ENCODE data around the gene FLRT2. TPM values are rescaled to one million over a fixed set of nuclear protein-coding genes. Genes with fewer than 3 reads are reported as not detected.

FLRT2 gene
- total RNA-seq, 1 experiment from 2014 or later: 0.43 TPM

GRCh38 chr14:85702191-85702590 is 172.2 kb downstream of the FLRT2 start:
- CTCF ChIA-PET: no interaction called here
- Histone ChIP-seq H3K9me3 (no peaks in the 10 kb centered on the region), H3K4me3 (ENCODE audit: low read depth, low read length) (no peak overlapping the region), H3K4me1 (no peaks in the 10 kb centered on the region), H3K36me3 (ENCODE audit: control insufficient read depth, insufficient read depth, low read length) (no peaks in the 10 kb centered on the region), H3K27me3 (replicated peaks; ENCODE audit: control insufficient read depth, insufficient read depth, low read length) (no peaks in the 10 kb centered on the region)
- BruUV-seq (replicated peaks): no TSS peak
- POLR2A ChIA-PET: no interaction called here
- Mint-ChIP-seq H3K4me3 (ENCODE audit: unreplicated experiment) (no peak overlapping the region), H3K4me1 (ENCODE audit: low read depth, unreplicated experiment) (no peaks in the 10 kb centered on the region), H3K27me3 (ENCODE audit: insufficient read depth, unreplicated experiment) (peaks cover 6% of the 10 kb centered on the region), H3K36me3 (ENCODE audit: insufficient read depth, unreplicated experiment) (no peaks in the 10 kb centered on the region), H3K9me3 (ENCODE audit: unreplicated experiment) (no peaks in the 10 kb centered on the region), H3K27ac (ENCODE audit: unreplicated experiment) (no peak overlapping the region)
- TF ChIP-seq CTCF (IDR thresholded peaks at IDR 0.05; ENCODE audit: insufficient read depth in 1 of 2, low read depth in 1 of 2, low read length in 1 of 2, severe bottlenecking in 1 of 2, unreplicated experiment in 1 of 2): no peak
- intact Hi-C loops (cut with micrococcal nuclease; ENCODE audit: unreplicated experiment): no loop called here
- no peak for DNase-seq

GRCh38 chr14:85702997-85703396 is 173.1 kb downstream of the FLRT2 start:
- no peaks in the 10 kb centered on the region for H3K36me3 Mint-ChIP-seq (ENCODE audit: insufficient read depth, unreplicated experiment)
- H3K27ac Mint-ChIP-seq (ENCODE audit: unreplicated experiment): no peak overlapping the region
- Histone ChIP-seq H3K4me1 (no peaks in the 10 kb centered on the region), H3K27me3 (replicated peaks; ENCODE audit: control insufficient read depth, insufficient read depth, low read length) (no peaks in the 10 kb centered on the region), H3K4me3 (ENCODE audit: low read depth, low read length) (no peak overlapping the region), H3K9me3 (no peaks in the 10 kb centered on the region), H3K36me3 (ENCODE audit: control insufficient read depth, insufficient read depth, low read length) (no peaks in the 10 kb centered on the region)
- ChIA-PET POLR2A (no interaction called here), CTCF (no interaction called here)
- H3K27me3 Mint-ChIP-seq (ENCODE audit: insufficient read depth, unreplicated experiment): peaks cover 6% of the 10 kb centered on the region
- H3K4me3 Mint-ChIP-seq (ENCODE audit: unreplicated experiment): no peak overlapping the region
- H3K4me1 Mint-ChIP-seq (ENCODE audit: low read depth, unreplicated experiment): no peaks in the 10 kb centered on the region
- intact Hi-C loops (cut with micrococcal nuclease; ENCODE audit: unreplicated experiment): no loop called here
- H3K9me3 Mint-ChIP-seq (ENCODE audit: unreplicated experiment): no peaks in the 10 kb centered on the region
- no peak for TF ChIP-seq CTCF (IDR thresholded peaks at IDR 0.05; ENCODE audit: insufficient read depth in 1 of 2, low read depth in 1 of 2, low read length in 1 of 2, severe bottlenecking in 1 of 2, unreplicated experiment in 1 of 2)
- no peak for DNase-seq
- BruUV-seq (replicated peaks): no TSS peak

All from Caco-2 (cell line).